H1 (cell line): ENCODE results near the gene LTBP1. TPM values are rescaled to one million over a fixed set of nuclear protein-coding genes. Genes with fewer than 3 reads are reported as not detected.

Source experiments
- CTCF ChIA-PET: fragments of 300-600 bp; sonication (Branson Sonifier 250); formaldehyde crosslinking; loops from one replicate; lab custom pipeline; 2021; ENCODE audit not compliant: partially characterized antibody; lab: Charles Lee
- POLR2A ChIA-PET: fragments of 300-600 bp; sonication (Branson Sonifier 250); formaldehyde crosslinking; loops from one replicate; lab custom pipeline; 2021; ENCODE audit warnings: inconsistent platforms; ENCODE audit not compliant: partially characterized antibody; lab: Charles Lee
- DNase-seq, 2 experiments: peaks; one replicate each; pipeline versions ENCODE4 v3.0.0 to v3.0.0-alpha.2; 2010 to 2022; ENCODE audit warnings: low spot score in 2 of 2, low read depth in 1 of 2, mixed read lengths in 1 of 2
- FAIRE-seq: peaks from 2 replicates; lab custom pipeline; 2011; peaks lifted over from hg19 to GRCh38; lab: Jason Lieb, UNC
- H2AFZ ChIP-seq: 2 replicates; pipeline ENCODE4 v1.8.1; 2012; ENCODE audit warnings: low read length, inconsistent platforms
- H2AK5ac ChIP-seq: 2 replicates; pipeline ENCODE4 v1.6.1; 2013; ENCODE audit warnings: low read depth, low read length
- H2BK120ac ChIP-seq: replicated peaks from 2 replicates; pipeline ENCODE3; 2013; ENCODE audit warnings: low read depth, low read length, inconsistent platforms
- H2BK12ac ChIP-seq: 2 replicates; pipeline ENCODE4 v1.6.1; 2013; ENCODE audit warnings: low read depth, low read length
- H2BK15ac ChIP-seq: 2 replicates; pipeline ENCODE4 v1.6.1; 2013; ENCODE audit warnings: low read length
- H2BK20ac ChIP-seq: 2 replicates; pipeline ENCODE4 v1.6.1; 2013; ENCODE audit warnings: low read length
- H2BK5ac ChIP-seq: 2 replicates; pipeline ENCODE4 v1.6.1; 2013; ENCODE audit warnings: low read depth, low read length
- H3K14ac ChIP-seq: 2 replicates; pipeline ENCODE4 v1.6.1; 2013; ENCODE audit warnings: inconsistent platforms; ENCODE audit not compliant: insufficient read length
- H3K18ac ChIP-seq: 2 replicates; pipeline ENCODE4 v1.6.1; 2013; ENCODE audit warnings: low read length; ENCODE audit errors: extremely low read depth
- H3K23ac ChIP-seq: 2 replicates; pipeline ENCODE4 v1.6.1; 2013; ENCODE audit warnings: inconsistent platforms; ENCODE audit not compliant: insufficient read length
- H3K23me2 ChIP-seq: 2 replicates; pipeline ENCODE4 v1.6.1; 2013; ENCODE audit warnings: low read depth, low read length
- H3K27ac ChIP-seq: 2 replicates; pipeline ENCODE4 v1.6.1; 2011; ENCODE audit warnings: low read depth, low read length, inconsistent platforms
- H3K27me3 ChIP-seq, 4 experiments: replicated peaks in 1 of 4; 1 replicate in 1 of 4; 2 replicates in 3 of 4; pipeline versions ENCODE4 v1.6.1 to v1.8.1; 2011 to 2013; ENCODE audit warnings: low read length in 3 of 4, mild to moderate bottlenecking in 3 of 4, inconsistent platforms in 2 of 4, mixed read lengths in 2 of 4, moderate library complexity in 1 of 4; ENCODE audit not compliant: control insufficient read depth in 3 of 4, insufficient read depth in 3 of 4; ENCODE audit errors: extremely low read depth in 1 of 4
- H3K36me3 ChIP-seq, 4 experiments: 2 replicates each; pipeline versions ENCODE4 v1.6.1 to v1.8.1; 2011 to 2013; ENCODE audit warnings: mild to moderate bottlenecking in 4 of 4, low read length in 3 of 4, moderate library complexity in 2 of 4, control low read depth in 1 of 4, inconsistent platforms in 1 of 4; ENCODE audit not compliant: insufficient read depth in 4 of 4, control insufficient read depth in 2 of 4
- H3K4ac ChIP-seq: replicated peaks from 2 replicates; pipeline ENCODE3; 2013; ENCODE audit warnings: low read length, low read depth, mixed read lengths, inconsistent platforms; ENCODE audit not compliant: insufficient read length
- H3K4me1 ChIP-seq, 4 experiments: replicated peaks in 1 of 4; 1 replicate in 1 of 4; 2 replicates in 3 of 4; pipeline versions ENCODE4 v1.6.1 to v1.8.1; 2011 to 2013; ENCODE audit warnings: low read length in 3 of 4, inconsistent platforms in 2 of 4, mixed read lengths in 1 of 4; ENCODE audit not compliant: insufficient read depth in 4 of 4, control insufficient read depth in 3 of 4
- H3K4me2 ChIP-seq, 2 experiments: 2 replicates each; pipeline versions ENCODE4 v1.6.1 to v1.8.1; 2011 to 2013; ENCODE audit warnings: low read depth in 2 of 2, low read length in 2 of 2, control low read depth in 1 of 2, inconsistent platforms in 1 of 2, mild to moderate bottlenecking in 1 of 2; ENCODE audit not compliant: insufficient read depth in 1 of 2
- H3K4me3 ChIP-seq, 4 experiments: fragments of 200-600, 300-600 bp in 1 of 4; sonication (generic), shearing (Covaris generic), sonication (Bioruptor Twin) in 1 of 4; 2 replicates each; pipeline versions ENCODE4 v1.5.1 to v1.8.1; 2011 to 2016; ENCODE audit warnings: low read length in 4 of 4, low read depth in 3 of 4, control low read depth in 2 of 4, inconsistent platforms in 2 of 4, mild to moderate bottlenecking in 2 of 4, mixed read lengths in 1 of 4, moderate library complexity in 1 of 4; ENCODE audit not compliant: insufficient read depth in 2 of 4; ENCODE audit errors: extremely low read depth in 1 of 4
- H3K56ac ChIP-seq: replicated peaks from 2 replicates; pipeline ENCODE3; 2013; ENCODE audit warnings: low read depth, mild to moderate bottlenecking, mixed read lengths, low read length, inconsistent platforms; ENCODE audit not compliant: insufficient read length
- H3K79me1 ChIP-seq: 2 replicates; pipeline ENCODE4 v1.6.1; 2013; ENCODE audit warnings: low read depth, low read length, control low read depth
- H3K79me2 ChIP-seq, 2 experiments: 2 replicates each; pipeline versions ENCODE4 v1.6.1 to v1.8.1; 2012 to 2013; ENCODE audit warnings: low read length in 2 of 2, mild to moderate bottlenecking in 2 of 2, inconsistent platforms in 1 of 2; ENCODE audit not compliant: insufficient read depth in 2 of 2, control insufficient read depth in 1 of 2
- H3K9ac ChIP-seq, 4 experiments: replicated peaks in 1 of 4; 1 replicate in 1 of 4; 2 replicates in 3 of 4; pipeline versions ENCODE4 v1.6.1 to v1.8.1; 2011 to 2013; ENCODE audit warnings: low read depth in 3 of 4, low read length in 3 of 4, control low read depth in 2 of 4, mild to moderate bottlenecking in 2 of 4, moderate library complexity in 2 of 4, inconsistent platforms in 1 of 4; ENCODE audit errors: extremely low read depth in 1 of 4
- H3K9me3 ChIP-seq, 2 experiments: 2 replicates each; pipeline versions ENCODE4 v1.6.1 to v1.8.1; 2012 to 2013; ENCODE audit warnings: mild to moderate bottlenecking in 2 of 2, moderate library complexity in 2 of 2, control low read depth in 1 of 2, inconsistent platforms in 1 of 2, low read depth in 1 of 2, low read length in 1 of 2, mixed read lengths in 1 of 2; ENCODE audit not compliant: insufficient read depth in 2 of 2
- H4K20me1 ChIP-seq, 2 experiments: replicated peaks in 1 of 2; 2 replicates each; pipeline versions ENCODE3 to v1.8.1; 2011 to 2013; ENCODE audit warnings: inconsistent platforms in 2 of 2, low read length in 2 of 2, mild to moderate bottlenecking in 1 of 2; ENCODE audit not compliant: insufficient read depth in 2 of 2, control insufficient read depth in 1 of 2
- H4K5ac ChIP-seq: 2 replicates; pipeline ENCODE4 v1.6.1; 2013; ENCODE audit warnings: low read length, low read depth, mixed read lengths, inconsistent platforms; ENCODE audit not compliant: insufficient read length
- H4K8ac ChIP-seq: 2 replicates; pipeline ENCODE4 v1.8.0; 2013; ENCODE audit warnings: mild to moderate bottlenecking, moderate library complexity, low read length, inconsistent platforms; ENCODE audit not compliant: insufficient read depth; ENCODE audit errors: extremely low read depth
- H4K91ac ChIP-seq: replicated peaks from 2 replicates; pipeline ENCODE3; 2013; ENCODE audit warnings: low read length, mixed read lengths, inconsistent platforms; ENCODE audit not compliant: insufficient read length
- BRCA1 ChIP-seq: IDR thresholded peaks from 2 replicates; pipeline ENCODE4 v1.6.1; 2012; ENCODE audit warnings: low read depth, low read length, improper control_type of control experiment
- CHD1 ChIP-seq: IDR thresholded peaks from 2 replicates; pipeline ENCODE4 v1.6.1; 2012; ENCODE audit warnings: low read depth, low read length, improper control_type of control experiment
- CREB1 ChIP-seq: IDR thresholded peaks from 2 replicates; pipeline ENCODE4 v1.6.1; 2012; ENCODE audit warnings: inconsistent platforms
- GABPA ChIP-seq: IDR thresholded peaks from 2 replicates; pipeline ENCODE4 v1.6.1; 2011; ENCODE audit warnings: mild to moderate bottlenecking, low read length, moderate library complexity, borderline replicate concordance; ENCODE audit not compliant: insufficient read depth
- RXRA ChIP-seq: IDR thresholded peaks from 2 replicates; pipeline ENCODE4 v1.6.1; 2011; ENCODE audit warnings: low read depth, mild to moderate bottlenecking, low read length, moderate library complexity; ENCODE audit not compliant: insufficient read depth
- WGBS, 2 experiments: shearing (Covaris generic) in 1 of 2; methylation state at CpG; one replicate each; pipeline versions ENCODE4 v1.1.6 to v1.1.7; 2013 to 2015; ENCODE audit warnings: low lambda C conversion rate in 2 of 2, mixed read lengths in 2 of 2, inconsistent platforms in 1 of 2, low coverage in 1 of 2, missing lambda C conversion rate in 1 of 2; ENCODE audit not compliant: insufficient replicate concordance in 2 of 2, insufficient coverage in 1 of 2, insufficient read length in 1 of 2; ENCODE audit errors: extremely low coverage in 1 of 2, missing lambda C conversion rate in 1 of 2; 5-methylcytosine and 5-hydroxymethylcytosine counted together
- polyA plus RNA-seq, 7 experiments: library from polyadenylated mRNA; depleted of rRNA in 3 of 7; stranded (reverse) in 5 of 7; unstranded in 2 of 7; fragments of >200 nt in 5 of 7; fragments of 200-250 nt in 2 of 7; gene quantifications; 1 replicate in 5 of 7; 2 replicates in 1 of 7; 4 replicates in 1 of 7; pipeline versions ENCODE4 v1.2.1 to v1.2.3, GENCODE V29; 2011 to 2013; ENCODE audit warnings: missing spikeins in 2 of 7, mixed read lengths in 2 of 7
- total RNA-seq: library from RNA; stranded (reverse); fragmentation: NEBNext Ultra II Directional; extraction: Animal tissue kit (Norgen Biotek cat#: 25700); gene quantifications from 2 replicates; pipeline ENCODE4 v1.2.1, GENCODE V29; 2021

Gene LTBP1
- total and polyA plus RNA-seq, 2 of the 8 experiments (the other 6 are each of a cell fraction or from before 2014, with no cell fraction given), result 15.4 to 24.7 TPM

DNA sequence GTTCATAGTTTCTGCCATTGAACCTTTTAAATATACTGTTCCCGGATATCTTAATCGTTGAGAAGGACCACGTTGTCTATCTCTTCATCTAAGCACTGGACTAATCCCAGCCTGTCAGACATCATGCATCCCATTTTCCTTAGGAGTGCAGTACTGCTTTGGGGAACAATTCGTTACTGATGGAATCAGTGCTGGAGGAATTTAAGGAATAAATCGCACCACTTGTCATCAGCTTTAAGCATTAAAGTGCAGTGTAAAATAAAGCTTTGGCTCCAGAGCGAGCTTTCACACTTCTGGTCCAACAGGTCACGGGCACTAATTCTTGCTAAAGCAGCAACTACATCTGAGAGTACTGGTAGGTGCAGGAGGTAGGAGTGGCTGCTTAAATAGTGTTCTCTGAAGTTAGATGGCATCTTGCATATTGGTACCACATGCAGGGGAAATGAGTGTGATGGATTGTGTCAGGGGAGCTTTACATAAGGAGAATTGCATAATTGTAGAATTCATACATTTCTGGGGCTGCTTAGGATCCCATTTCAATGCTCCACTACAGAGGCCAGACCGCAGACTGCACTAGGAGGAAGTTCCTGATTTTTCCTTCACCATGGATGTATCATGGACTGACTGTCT, 424.0 kb downstream of the LTBP1 start:
- H2AK5ac ChIP-seq, result no peak overlapping the region
- no peaks in the 10 kb centered on the region for H3K79me2 ChIP-seq
- no peaks in the 10 kb centered on the region for H3K23me2 ChIP-seq
- H2BK20ac ChIP-seq, result no peak overlapping the region
- no peaks in the 10 kb centered on the region for H3K4me1 ChIP-seq
- no peak for FAIRE-seq
- no peak overlapping the region for H3K27ac ChIP-seq
- no peaks in the 10 kb centered on the region for H4K20me1 ChIP-seq
- ChIA-PET CTCF (interaction anchor here (0.6 to 4.9 kb wide), 6 partner anchors 9 to 167 kb away, joined by 3 to 60 read pairs (median 4); no protein-coding TSS in a partner anchor), POLR2A (no interaction called here)
- H3K27me3 ChIP-seq, result no peaks in the 10 kb centered on the region
- no peak overlapping the region for H2BK120ac ChIP-seq
- H3K4me2 ChIP-seq, result no peak overlapping the region
- no peak overlapping the region for H3K4me3 ChIP-seq
- no peaks in the 10 kb centered on the region for H3K9me3 ChIP-seq
- H4K5ac ChIP-seq, result no peak overlapping the region
- no peak overlapping the region for H3K23ac ChIP-seq
- H2BK5ac ChIP-seq, result no peak overlapping the region
- H3K56ac ChIP-seq, result no peak overlapping the region
- H4K91ac ChIP-seq, result no peak overlapping the region
- no peaks in the 10 kb centered on the region for H3K36me3 ChIP-seq
- H3K9ac ChIP-seq, result no peak overlapping the region
- no peak overlapping the region for H4K8ac ChIP-seq
- no peak overlapping the region for H2AFZ ChIP-seq
- H3K4ac ChIP-seq, result no peak overlapping the region
- DNase-seq, result no peak
- no peak overlapping the region for H2BK15ac ChIP-seq
- no peak overlapping the region for H3K18ac ChIP-seq
- 87% methylated on average over 8 of the region's 8 CpGs; no CpG with 5 or more reads in 1 of the 2 experiments for WGBS, 2 experiments
- no peak overlapping the region for H2BK12ac ChIP-seq
- TF ChIP-seq GABPA (no peak), RXRA (no peak), CREB1 (no peak), BRCA1 (no peak), CHD1 (no peak)
- H3K14ac ChIP-seq, result no peak overlapping the region
- no peaks in the 10 kb centered on the region for H3K79me1 ChIP-seq
